H1 (cell line): ENCODE results near the gene COL6A3. TPM values are rescaled to one million over a fixed set of nuclear protein-coding genes. Genes with fewer than 3 reads are reported as not detected.
A peak's percentile ranks its signal among the peaks of the same experiment; 100 is the strongest.

Experiments
- ASH2L ChIP-seq: fragments of 200-600, 300-600 bp; sonication (generic); IDR thresholded peaks from one replicate; pipeline ENCODE4 v1.7.1; 2017; ENCODE audit warnings: low read length
- YY1 ChIP-seq: IDR thresholded peaks from 2 replicates; pipeline ENCODE4 v1.6.1; 2011; ENCODE audit warnings: low read depth, mild to moderate bottlenecking, low read length
- polyA plus RNA-seq, 7 experiments: library from polyadenylated mRNA; depleted of rRNA in 3 of 7; stranded (reverse) in 5 of 7; unstranded in 2 of 7; fragments of >200 nt in 5 of 7; fragments of 200-250 nt in 2 of 7; gene quantifications; 1 replicate in 5 of 7; 2 replicates in 1 of 7; 4 replicates in 1 of 7; pipeline versions ENCODE4 v1.2.1 to v1.2.3, GENCODE V29; 2011 to 2013; ENCODE audit warnings: missing spikeins in 2 of 7, mixed read lengths in 2 of 7
- total RNA-seq: library from RNA; stranded (reverse); fragmentation: NEBNext Ultra II Directional; extraction: Animal tissue kit (Norgen Biotek cat#: 25700); gene quantifications from 2 replicates; pipeline ENCODE4 v1.2.1, GENCODE V29; 2021
- TF ChIP-seq, protein P1 (sequence below), 3 experiments: IDR thresholded peaks; 1 replicate in 2 of 3; 2 replicates in 1 of 3; pipeline versions ENCODE4 v1.5.1 to v1.6.1; 2011; ENCODE audit warnings: low read length in 3 of 3, mild to moderate bottlenecking in 3 of 3, inconsistent platforms in 2 of 3, low read depth in 1 of 3, moderate library complexity in 1 of 3; ENCODE audit not compliant: insufficient read depth in 1 of 3; ENCODE audit errors: control extremely low read depth in 1 of 3

The COL6A3 gene
- total and polyA plus RNA-seq, 2 of the 8 experiments (the other 6 are each of a cell fraction or from before 2014, with no cell fraction given) = 1.2 to 3.4 TPM

DNA sequence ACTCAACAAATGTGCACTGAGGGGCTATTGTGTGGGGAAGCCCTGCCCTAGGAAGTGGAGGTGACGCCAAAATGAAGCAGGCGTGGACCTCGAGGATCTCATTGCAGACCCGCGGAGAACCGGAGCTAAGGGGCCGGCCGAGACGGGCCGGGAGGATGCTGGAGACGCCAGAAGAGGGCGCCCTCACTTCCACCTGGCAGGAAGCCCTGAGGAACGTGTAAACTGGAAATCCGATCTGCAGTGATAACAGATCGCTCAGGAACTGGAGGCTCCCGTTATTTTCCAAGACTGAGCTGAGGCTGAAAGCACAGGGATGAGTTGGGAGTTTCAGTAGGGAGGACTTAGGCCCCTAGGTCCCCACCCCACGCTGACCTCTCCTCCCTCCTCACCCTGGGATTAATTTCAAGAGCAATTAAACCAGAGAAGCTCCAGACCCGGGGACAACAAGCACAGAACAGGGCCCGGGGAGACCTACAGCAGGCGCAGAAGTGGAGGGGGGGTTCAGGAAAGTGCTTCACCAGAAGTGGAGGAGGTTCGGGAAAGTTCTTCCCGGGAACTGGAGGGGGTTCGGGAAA is 7.7 kb upstream of the COL6A3 start (continued):
- peak; percentile 44 for TF ChIP-seq ASH2L
- TF ChIP-seq, protein P1, sequence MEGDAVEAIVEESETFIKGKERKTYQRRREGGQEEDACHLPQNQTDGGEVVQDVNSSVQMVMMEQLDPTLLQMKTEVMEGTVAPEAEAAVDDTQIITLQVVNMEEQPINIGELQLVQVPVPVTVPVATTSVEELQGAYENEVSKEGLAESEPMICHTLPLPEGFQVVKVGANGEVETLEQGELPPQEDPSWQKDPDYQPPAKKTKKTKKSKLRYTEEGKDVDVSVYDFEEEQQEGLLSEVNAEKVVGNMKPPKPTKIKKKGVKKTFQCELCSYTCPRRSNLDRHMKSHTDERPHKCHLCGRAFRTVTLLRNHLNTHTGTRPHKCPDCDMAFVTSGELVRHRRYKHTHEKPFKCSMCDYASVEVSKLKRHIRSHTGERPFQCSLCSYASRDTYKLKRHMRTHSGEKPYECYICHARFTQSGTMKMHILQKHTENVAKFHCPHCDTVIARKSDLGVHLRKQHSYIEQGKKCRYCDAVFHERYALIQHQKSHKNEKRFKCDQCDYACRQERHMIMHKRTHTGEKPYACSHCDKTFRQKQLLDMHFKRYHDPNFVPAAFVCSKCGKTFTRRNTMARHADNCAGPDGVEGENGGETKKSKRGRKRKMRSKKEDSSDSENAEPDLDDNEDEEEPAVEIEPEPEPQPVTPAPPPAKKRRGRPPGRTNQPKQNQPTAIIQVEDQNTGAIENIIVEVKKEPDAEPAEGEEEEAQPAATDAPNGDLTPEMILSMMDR (IDR thresholded peaks at IDR 0.05; ENCODE audit: control extremely low read depth in 1 of 3, insufficient read depth in 1 of 3, low read depth in 1 of 3, low read length in 3 of 3) = peak; percentile 89 to 92 (median 89)
- TF ChIP-seq YY1 = 0 out of 2 replicates have a peak, but pooled peaks have one; percentile 60
